ENCODE data around the gene HILPDA.
"Not testable (repeated sequence)": the region's sequence is repeated elsewhere in the genome, so short reads cannot be mapped to it uniquely, and the experiment has no call there.

GRCh38 chr7:128488134-128488533, 32.5 kb downstream of the HILPDA start:
- TF ChIP-seq CTCF (IDR thresholded peaks at IDR 0.05; ENCODE audit: insufficient read depth, low read length, poor library complexity, severe bottlenecking); EZH2phosphoT487 (conservative IDR thresholded peaks at IDR 0.05; ENCODE audit: low read length): not testable (repeated sequence)
